Iris pigment epithelial cell (primary cell): Measurements from ENCODE around the gene DUSP3.
A peak's percentile ranks its signal among the peaks of the same experiment; 100 is the strongest.
"Not testable (repeated sequence)": the region's sequence is repeated elsewhere in the genome, so short reads cannot be mapped to it uniquely, and the experiment has no call there.

Source experiments
- DNase-seq: peaks from one replicate; pipeline ENCODE4 v3.0.0-alpha.2; 2011; ENCODE audit warnings: low read depth

The DUSP3 gene

GRCh38 chr17:43800736-43801135 lies 22.0 kb upstream of the DUSP3 start:
- no peak for DNase-seq

- DNase-seq: no peak
Measured at GRCh38 chr17:43799047-43799446, 20.3 kb upstream of the DUSP3 start.

- not testable (repeated sequence) for DNase-seq
Measured at GRCh38 chr17:43798024-43798423, 19.2 kb upstream of the DUSP3 start.

DNA sequence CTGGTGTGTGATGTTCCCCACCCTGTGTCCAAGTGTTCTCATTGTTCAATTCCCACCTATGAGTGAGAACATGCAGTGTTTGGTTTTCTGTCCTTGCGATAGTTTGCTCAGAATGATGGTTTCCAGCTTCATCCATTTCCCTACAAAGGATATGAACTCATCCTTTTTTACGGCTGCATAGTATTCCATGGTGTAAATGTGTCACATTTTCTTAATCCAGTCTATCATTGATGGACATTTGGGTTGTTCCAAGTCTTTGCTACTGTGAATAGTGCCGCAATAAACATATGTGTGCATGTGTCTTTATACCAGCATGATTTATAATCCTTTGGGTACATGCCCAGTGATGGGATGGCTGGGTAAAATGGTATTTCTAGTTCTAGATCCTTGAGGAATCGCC lies 13.9 kb upstream of the DUSP3 start:
- DNase-seq: not testable (repeated sequence)

GRCh38 chr17:43791589-43791988 lies 12.8 kb upstream of the DUSP3 start:
- DNase-seq: peak; percentile 62

DNA sequence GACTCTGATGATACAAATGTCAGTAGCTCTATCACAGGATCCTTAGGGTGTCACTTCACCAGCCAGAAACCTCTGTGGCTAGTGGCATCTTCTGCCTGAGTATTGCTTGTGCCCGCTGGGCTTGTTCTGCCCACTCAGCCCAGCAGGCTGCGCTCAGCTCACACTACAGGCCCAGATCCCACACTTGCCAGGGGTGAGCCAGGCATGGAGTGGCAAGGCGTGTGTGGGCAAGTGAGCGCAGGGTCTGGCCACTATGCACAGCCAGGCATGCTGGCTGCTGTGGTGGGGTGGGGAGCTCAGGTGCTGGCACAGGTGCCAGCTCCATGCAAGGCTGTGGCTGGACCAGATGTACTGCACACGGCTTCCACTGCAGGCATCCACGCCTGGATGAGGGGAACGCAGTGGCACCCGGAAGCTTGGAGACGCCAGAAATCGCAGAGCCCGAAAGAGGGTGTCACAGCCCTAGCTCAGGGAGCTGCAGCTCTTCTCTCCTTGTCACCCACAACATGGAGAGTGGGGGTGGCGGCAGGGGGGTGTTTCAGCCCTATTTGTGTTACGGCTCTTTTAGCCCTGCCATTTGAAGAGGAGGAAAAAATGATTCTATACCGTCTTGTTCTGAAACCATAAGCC lies 11.6 kb upstream of the DUSP3 start:
- DNase-seq: no peak

DNA sequence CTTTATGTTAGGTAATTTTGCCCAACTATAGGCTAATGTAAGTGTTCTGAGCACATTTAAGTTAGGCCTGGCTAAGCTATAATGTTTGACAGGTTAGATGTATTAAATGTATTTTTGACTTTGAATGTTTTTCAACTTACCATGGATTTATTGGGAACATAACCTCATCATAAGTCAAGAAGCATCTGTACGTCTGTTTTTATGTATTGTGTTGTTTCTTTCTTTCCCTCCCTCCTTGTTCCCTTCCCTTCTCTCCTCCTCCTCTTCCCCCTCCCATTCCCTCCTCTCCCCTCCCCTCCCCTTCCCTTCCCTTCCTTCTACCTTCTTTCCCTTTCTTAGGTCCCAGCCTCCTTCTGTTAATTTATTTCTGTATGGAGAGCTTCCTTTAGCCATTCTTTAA lies 10.7 kb upstream of the DUSP3 start:
- DNase-seq: no peak

DNA sequence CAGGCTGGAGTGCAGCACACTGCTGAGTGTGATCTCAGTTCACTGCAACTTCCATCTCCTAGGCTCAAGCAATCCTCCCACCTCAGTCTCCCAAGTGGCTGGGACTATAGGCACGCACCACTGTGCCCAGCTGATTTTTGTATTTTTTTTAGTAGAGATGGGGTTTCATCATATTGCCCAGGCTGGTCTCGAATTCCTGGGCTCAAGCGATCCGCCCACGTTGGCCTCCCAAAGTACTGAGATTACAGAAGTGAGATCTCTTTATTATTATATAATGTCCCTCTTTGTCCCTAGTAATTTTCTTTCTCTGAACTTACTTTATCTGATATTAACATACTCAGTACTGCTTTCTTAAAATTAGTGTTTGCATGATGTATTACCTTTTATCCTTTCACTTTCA lies 9.8 kb upstream of the DUSP3 start:
- DNase-seq: no peak

GRCh38 chr17:43787728-43788127 lies 9.0 kb upstream of the DUSP3 start:
- DNase-seq: no peak

GRCh38 chr17:43784628-43785101 lies 5.9 kb upstream of the DUSP3 start:
- DNase-seq: peak; percentile 81

DNA sequence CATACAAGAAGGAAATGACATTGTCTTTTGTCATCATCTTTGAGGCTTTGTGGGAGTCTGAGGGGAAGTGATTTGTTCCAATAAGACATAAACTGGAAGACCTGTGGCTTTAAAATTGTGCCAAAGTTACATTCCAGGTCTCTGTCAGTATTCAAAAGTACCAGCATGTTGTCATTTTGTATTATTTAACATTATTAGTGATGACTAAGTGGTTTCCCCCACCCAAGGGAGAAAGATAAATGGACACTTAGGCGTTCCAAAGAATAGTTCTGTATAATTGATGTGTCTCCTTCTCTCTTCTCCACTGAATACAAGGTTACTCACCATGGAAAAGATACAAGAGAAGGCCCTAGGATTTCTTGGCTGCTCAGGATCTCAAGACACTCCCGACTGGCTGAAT lies 5.3 kb upstream of the DUSP3 start:
- peak; percentile 33 for DNase-seq

GRCh38 chr17:43782913-43783680 lies 4.3 kb upstream of the DUSP3 start:
- no peak for DNase-seq

DNA sequence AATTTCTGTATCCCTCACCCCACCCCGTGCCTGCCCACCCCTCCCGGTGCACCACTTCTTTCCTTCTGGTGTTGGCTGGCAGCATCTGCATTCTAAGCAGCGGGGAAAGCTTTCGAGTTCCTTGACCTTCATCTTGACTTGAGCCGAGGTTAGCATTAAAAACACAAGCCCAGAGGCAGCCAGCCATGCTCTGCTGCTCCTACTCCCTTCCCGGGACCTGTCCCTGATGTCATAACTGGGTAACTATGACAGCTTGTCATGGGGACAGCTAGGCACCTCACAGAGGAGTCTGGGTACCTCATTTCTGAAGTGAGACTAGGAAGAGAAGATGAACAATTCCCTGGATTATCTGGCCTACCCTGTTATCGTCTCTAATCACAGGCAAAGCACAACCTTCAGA lies 1.4 kb upstream of the DUSP3 start, which contains the start of gene CFAP97D1:
TSS of gene CFAP97D1 (plus strand) at position 301 of the 400 bp plus-strand sequence. CDS start at position 329, 28 bp downstream.
- no peak for DNase-seq

GRCh38 chr17:43779145-43780125 lies 658 bp upstream of the DUSP3 start:
- DNase-seq: peak; percentile 31

- no peak for DNase-seq
Measured at GRCh38 chr17:43774304-43775250, 4.2 kb downstream of the DUSP3 start.

GRCh38 chr17:43772877-43773648 lies 5.7 kb downstream of the DUSP3 start:
- no peak for DNase-seq

- no peak for DNase-seq
Measured at GRCh38 chr17:43771463-43771862, 7.3 kb downstream of the DUSP3 start.

- DNase-seq: no peak
Measured at GRCh38 chr17:43770957-43771356, 7.8 kb downstream of the DUSP3 start.

DNA sequence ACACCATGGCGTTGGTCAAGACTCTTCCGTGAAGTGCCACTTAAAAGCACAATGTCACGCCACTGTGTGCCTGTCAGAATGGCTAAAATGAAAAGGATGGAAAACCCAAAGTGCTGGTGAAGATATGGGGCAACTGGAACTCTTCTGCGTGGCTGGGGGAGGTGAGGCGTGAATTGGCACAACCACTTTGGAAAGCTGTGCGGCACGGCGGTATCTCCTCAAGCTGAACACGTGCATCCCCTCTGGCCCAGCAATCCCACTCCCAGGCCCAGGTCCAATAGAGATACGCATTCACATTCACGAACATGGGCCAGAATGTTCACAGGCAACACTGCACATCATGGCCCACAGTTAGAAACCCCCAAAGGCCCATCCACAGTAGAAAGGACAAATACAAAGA lies 8.9 kb downstream of the DUSP3 start:
- DNase-seq: no peak

GRCh38 chr17:43769426-43769825 lies 9.4 kb downstream of the DUSP3 start:
- DNase-seq: no peak
